SK-N-SH treated with all-trans-retinoic acid at 6 μM for 48 hours (cell line): Measurements from ENCODE around the gene KIFC1.

Experiments used
- ATAC-seq: fragments of 200-7000 bp; cut with Tn5 transposase; 3 replicates; pipeline ENCODE4 v1.9.1; 2020; ENCODE audit warnings: mild to moderate bottlenecking, moderate library complexity
- ARNTL ChIP-seq: fragments of 450-650 bp; formaldehyde crosslinking; IDR thresholded peaks from 2 replicates; pipeline ENCODE4 v1.5.0; 2020; ENCODE audit warnings: low read depth, mild to moderate bottlenecking, moderate library complexity, borderline replicate concordance
- BACH2 ChIP-seq: fragments of 250-450 bp; sonication (Bioruptor Pico); IDR thresholded peaks from 2 replicates; pipeline ENCODE4 v1.9.0; 2021; ENCODE audit warnings: mild to moderate bottlenecking, borderline replicate concordance
- CSDC2 ChIP-seq: fragments of 250-450 bp; sonication (Bioruptor Pico); IDR thresholded peaks from 2 replicates; pipeline ENCODE4 v1.5.0; 2020; ENCODE audit warnings: mild to moderate bottlenecking, moderate library complexity
- CSRNP3 ChIP-seq: fragments of 250-450 bp; sonication (Bioruptor Pico); IDR thresholded peaks from 2 replicates; pipeline ENCODE4 v1.5.1; 2021; ENCODE audit warnings: mild to moderate bottlenecking, moderate library complexity
- ESRRG ChIP-seq: fragments of 250-450 bp; sonication (Bioruptor Pico); IDR thresholded peaks from 2 replicates; pipeline ENCODE4 v1.6.1; 2021; ENCODE audit warnings: mild to moderate bottlenecking
- GLIS3 ChIP-seq: fragments of 250-450 bp; sonication (Bioruptor Pico); IDR thresholded peaks from 2 replicates; pipeline ENCODE4 v1.5.0; 2020; ENCODE audit warnings: mild to moderate bottlenecking, moderate library complexity
- POU6F1 ChIP-seq: fragments of 250-450 bp; sonication (Bioruptor Pico); IDR thresholded peaks from 2 replicates; pipeline ENCODE4 v1.8.0; 2021; ENCODE audit warnings: low read depth, mild to moderate bottlenecking, moderate library complexity, borderline replicate concordance
- PPARA ChIP-seq: fragments of 250-450 bp; sonication (Bioruptor Pico); IDR thresholded peaks from 2 replicates; pipeline ENCODE4 v1.5.0; 2020; ENCODE audit warnings: mild to moderate bottlenecking, borderline replicate concordance
- RARB ChIP-seq: fragments of 250-450 bp; sonication (Bioruptor Pico); IDR thresholded peaks from 2 replicates; pipeline ENCODE4 v1.8.0; 2021; ENCODE audit warnings: mild to moderate bottlenecking, moderate library complexity
- SNAI2 ChIP-seq: fragments of 250-450 bp; sonication (Bioruptor Pico); IDR thresholded peaks from 2 replicates; pipeline ENCODE4 v1.5.0; 2020; ENCODE audit warnings: mild to moderate bottlenecking, moderate library complexity
- TCF4 ChIP-seq: fragments of 250-450 bp; sonication (Bioruptor Pico); IDR thresholded peaks from 2 replicates; pipeline ENCODE4 v1.8.0; 2021; ENCODE audit warnings: mild to moderate bottlenecking, moderate library complexity, borderline replicate concordance
- TSHZ2 ChIP-seq: fragments of 250-450 bp; sonication (Bioruptor Pico); IDR thresholded peaks from 2 replicates; pipeline ENCODE4 v1.5.0; 2020; ENCODE audit warnings: mild to moderate bottlenecking, moderate library complexity
- ZFP3 ChIP-seq: fragments of 250-450 bp; sonication (Bioruptor Pico); IDR thresholded peaks from 2 replicates; pipeline ENCODE4 v1.5.0; 2020; ENCODE audit warnings: mild to moderate bottlenecking, moderate library complexity
- ZFP30 ChIP-seq: fragments of 450-650 bp; formaldehyde crosslinking; IDR thresholded peaks from 2 replicates; pipeline ENCODE4 v1.5.0; 2022; ENCODE audit warnings: mild to moderate bottlenecking, moderate library complexity
- ZNF565 ChIP-seq: fragments of 450-650 bp; formaldehyde crosslinking; conservative IDR thresholded peaks from 2 replicates; pipeline ENCODE4 v1.5.0; 2020; ENCODE audit warnings: low read depth, mild to moderate bottlenecking, moderate library complexity
- ZNF70 ChIP-seq: fragments of 450-650 bp; formaldehyde crosslinking; IDR thresholded peaks from 2 replicates; pipeline ENCODE4 v1.5.0; 2020; ENCODE audit warnings: mild to moderate bottlenecking, moderate library complexity
- ZNF8 ChIP-seq: fragments of 450-650 bp; formaldehyde crosslinking; IDR thresholded peaks from 2 replicates; pipeline ENCODE4 v1.5.0; 2020; ENCODE audit warnings: mild to moderate bottlenecking, moderate library complexity
- TF ChIP-seq, protein P1 (sequence below): fragments of 250-450 bp; sonication (Bioruptor Pico); IDR thresholded peaks from 2 replicates; pipeline ENCODE4 v1.8.0; 2020; ENCODE audit warnings: mild to moderate bottlenecking, moderate library complexity, borderline replicate concordance
- TF ChIP-seq, protein P2 (sequence below): fragments of 250-450 bp; sonication (Bioruptor Pico); IDR thresholded peaks from 2 replicates; pipeline ENCODE4 v1.5.1; 2020; ENCODE audit warnings: low read depth, mild to moderate bottlenecking, moderate library complexity

Gene KIFC1

DNA sequence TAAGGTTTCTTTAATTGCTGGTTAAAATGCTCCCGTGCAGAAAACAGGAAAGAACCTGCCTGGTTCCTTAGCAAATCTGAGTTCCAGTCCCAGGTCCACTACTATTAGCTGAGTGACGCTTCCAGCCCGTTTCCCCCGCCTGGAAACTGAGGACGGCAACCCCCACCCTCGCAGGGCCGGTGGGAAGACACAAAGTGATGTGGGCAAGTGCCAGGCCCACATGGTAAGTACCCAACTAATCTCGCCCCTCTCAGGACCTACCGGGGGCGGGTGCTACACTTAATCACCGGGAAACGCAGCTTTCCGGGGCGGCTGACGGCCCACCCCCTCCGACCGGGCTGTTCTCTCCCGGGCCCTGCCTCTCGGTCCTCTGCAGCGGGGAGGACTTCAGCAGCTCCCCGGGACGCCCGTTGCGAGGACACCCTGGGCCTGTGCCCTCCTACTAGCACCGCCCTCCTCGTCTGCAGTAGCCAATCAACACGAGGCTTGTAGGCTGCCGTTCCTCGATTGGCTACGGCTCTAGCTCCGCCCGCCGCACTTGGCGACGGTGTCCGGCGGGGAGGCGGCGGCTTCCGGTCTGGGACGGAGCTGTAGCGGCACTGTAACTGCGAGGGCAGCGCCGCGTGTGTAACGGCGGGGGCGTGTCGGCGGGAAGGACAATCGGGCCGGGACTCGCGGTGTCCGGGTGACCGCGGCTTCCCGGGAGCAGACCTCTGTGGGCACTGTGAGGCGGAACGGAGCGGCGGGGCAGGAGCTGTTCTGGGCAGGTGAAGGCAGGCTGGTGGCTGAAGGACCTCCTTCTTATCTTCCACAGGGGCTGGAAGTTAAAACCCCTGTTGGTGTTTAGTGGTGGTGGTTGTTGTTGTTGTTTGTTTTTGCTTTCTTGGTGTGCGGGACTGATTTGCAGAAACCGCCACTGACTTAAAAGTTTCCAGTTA is 62.7 kb downstream of the KIFC1 start, which contains the start of gene ZBTB9:
Gene ZBTB9 (plus strand): TSS at position 568 of the 938 bp plus-strand sequence. CDS start 525 bp downstream, outside the sequence.
- peak; percentile 99 for ATAC-seq
- 0 out of 2 replicates have a peak, but pooled peaks have one; percentile 8 for TF ChIP-seq ZFP3 (CRISPR knock-in tag)
- 0 out of 2 replicates have a peak, but pooled peaks have one; percentile 19 for TF ChIP-seq ZFP30 (CRISPR knock-in tag)
- no peak for TF ChIP-seq ZNF70 (CRISPR knock-in tag)

DNA sequence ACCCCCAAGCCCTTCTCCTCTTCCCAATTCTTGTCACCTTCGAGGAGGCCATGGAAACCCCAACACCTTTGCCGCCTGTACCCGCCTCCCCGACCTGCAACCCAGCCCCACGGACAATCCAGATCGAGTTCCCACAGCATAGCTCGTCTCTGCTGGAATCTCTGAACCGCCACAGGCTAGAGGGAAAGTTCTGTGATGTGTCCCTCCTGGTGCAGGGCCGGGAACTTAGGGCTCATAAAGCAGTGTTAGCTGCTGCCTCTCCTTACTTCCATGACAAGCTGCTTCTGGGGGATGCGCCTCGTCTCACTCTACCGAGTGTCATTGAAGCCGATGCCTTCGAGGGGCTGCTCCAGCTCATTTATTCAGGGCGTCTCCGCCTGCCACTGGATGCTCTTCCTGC is 63.4 kb downstream of the KIFC1 start:
- no peak for ATAC-seq
- TF ChIP-seq SNAI2 (CRISPR knock-in tag) (no peak), GLIS3 (CRISPR knock-in tag) (no peak), RARB (no peak), ARNTL (CRISPR knock-in tag) (no peak), ZNF8 (CRISPR knock-in tag) (no peak), BACH2 (CRISPR knock-in tag) (no peak), ZFP30 (CRISPR knock-in tag) (no peak), ZFP3 (CRISPR knock-in tag) (no peak), ZNF565 (CRISPR knock-in tag) (no peak), CSDC2 (CRISPR knock-in tag) (no peak), CSRNP3 (CRISPR knock-in tag) (no peak)
- TF ChIP-seq, protein P1, sequence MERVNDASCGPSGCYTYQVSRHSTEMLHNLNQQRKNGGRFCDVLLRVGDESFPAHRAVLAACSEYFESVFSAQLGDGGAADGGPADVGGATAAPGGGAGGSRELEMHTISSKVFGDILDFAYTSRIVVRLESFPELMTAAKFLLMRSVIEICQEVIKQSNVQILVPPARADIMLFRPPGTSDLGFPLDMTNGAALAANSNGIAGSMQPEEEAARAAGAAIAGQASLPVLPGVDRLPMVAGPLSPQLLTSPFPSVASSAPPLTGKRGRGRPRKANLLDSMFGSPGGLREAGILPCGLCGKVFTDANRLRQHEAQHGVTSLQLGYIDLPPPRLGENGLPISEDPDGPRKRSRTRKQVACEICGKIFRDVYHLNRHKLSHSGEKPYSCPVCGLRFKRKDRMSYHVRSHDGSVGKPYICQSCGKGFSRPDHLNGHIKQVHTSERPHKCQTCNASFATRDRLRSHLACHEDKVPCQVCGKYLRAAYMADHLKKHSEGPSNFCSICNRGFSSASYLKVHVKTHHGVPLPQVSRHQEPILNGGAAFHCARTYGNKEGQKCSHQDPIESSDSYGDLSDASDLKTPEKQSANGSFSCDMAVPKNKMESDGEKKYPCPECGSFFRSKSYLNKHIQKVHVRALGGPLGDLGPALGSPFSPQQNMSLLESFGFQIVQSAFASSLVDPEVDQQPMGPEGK (CRISPR knock-in tag) = no peak
- TF ChIP-seq, all 23 proteins: peak for 0

GRCh38 chr6:33456156-33456555 is 64.5 kb downstream of the KIFC1 start:
- TF ChIP-seq ESRRG (CRISPR knock-in tag) (no peak), ZNF8 (CRISPR knock-in tag) (no peak), TCF4 (CRISPR knock-in tag) (no peak), ZFP30 (CRISPR knock-in tag) (no peak), PPARA (CRISPR knock-in tag) (no peak), POU6F1 (CRISPR knock-in tag) (no peak), TSHZ2 (CRISPR knock-in tag) (no peak)
- TF ChIP-seq, protein P2, sequence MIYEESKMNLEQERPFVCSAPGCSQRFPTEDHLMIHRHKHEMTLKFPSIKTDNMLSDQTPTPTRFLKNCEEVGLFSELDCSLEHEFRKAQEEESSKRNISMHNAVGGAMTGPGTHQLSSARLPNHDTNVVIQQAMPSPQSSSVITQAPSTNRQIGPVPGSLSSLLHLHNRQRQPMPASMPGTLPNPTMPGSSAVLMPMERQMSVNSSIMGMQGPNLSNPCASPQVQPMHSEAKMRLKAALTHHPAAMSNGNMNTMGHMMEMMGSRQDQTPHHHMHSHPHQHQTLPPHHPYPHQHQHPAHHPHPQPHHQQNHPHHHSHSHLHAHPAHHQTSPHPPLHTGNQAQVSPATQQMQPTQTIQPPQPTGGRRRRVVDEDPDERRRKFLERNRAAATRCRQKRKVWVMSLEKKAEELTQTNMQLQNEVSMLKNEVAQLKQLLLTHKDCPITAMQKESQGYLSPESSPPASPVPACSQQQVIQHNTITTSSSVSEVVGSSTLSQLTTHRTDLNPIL (CRISPR knock-in tag) = no peak
- no peak for ATAC-seq
